Measurements from ENCODE around the gene CYTH4. TPM values are rescaled to one million over a fixed set of nuclear protein-coding genes. Genes with fewer than 3 reads are reported as not detected.
"Not testable (repeated sequence)": the region's sequence is repeated elsewhere in the genome, so short reads cannot be mapped to it uniquely, and the experiment has no call there.

Gene CYTH4
- total RNA-seq, 2 donors from 2014 or later = 3.0 to 7.4 TPM

DNA sequence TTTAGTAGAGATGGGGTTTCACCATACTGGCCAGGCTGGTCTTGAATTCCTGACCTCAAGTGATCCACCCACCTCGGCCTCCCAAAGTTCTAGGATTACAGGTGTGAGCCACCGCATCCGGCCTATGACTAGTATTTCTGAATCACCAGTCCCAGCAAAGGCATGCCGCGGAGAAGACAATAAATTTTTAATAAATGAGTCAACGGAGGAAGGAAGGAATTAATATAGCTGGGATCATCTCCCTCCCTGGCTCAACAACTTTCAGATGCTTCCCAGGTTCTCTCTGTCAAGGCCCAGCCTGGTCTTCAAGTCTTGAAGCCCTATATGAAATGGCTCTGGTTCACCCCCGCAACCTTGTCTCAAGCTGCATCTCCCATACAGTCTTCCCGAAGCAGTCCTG lies 45.7 kb downstream of the CYTH4 start:
- no peaks in the 10 kb centered on the region for H3K4me1 ChIP-seq
- H3K27me3 ChIP-seq = peaks cover 33% of the 10 kb centered on the region
- no peak for DNase-seq

DNA sequence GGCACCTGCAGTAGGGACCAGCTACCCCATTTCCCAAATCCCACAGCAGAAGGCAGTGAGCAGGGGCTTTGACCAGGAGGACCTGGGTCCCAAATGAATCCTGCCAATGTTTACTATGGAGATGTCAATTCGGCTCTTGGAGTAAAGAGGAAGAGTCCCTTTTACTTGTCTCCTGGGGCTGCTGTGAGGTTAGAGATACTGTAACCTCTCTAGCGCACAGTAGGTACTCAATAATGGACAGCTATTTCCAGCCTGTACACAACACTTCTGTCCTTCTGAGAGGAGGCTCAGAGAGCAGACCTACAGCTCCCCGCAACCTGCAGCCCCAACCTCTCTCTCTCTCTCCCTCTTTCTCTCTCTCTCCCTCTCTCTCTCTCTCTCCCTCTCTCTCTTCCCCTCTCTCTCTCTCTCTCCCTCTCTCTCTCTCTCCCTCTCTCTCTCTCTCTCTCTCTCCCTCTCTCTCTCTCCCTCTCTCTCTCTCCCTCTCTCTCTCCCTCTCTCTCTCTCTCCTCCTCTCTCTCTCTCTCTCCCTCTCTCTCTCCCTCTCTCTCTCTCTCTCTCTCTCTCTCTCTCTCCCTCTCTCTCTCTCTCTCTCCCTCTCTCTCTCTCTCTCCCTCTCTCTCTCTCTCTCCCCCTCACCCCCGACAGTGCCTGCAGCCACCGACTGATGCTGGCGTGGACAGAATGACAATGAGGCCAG lies 46.4 kb downstream of the CYTH4 start:
- intact Hi-C loops (cut with DNase I); DNase-seq; H3K4me3 ChIP-seq; H3K9me3 ChIP-seq; H3K9ac ChIP-seq (ENCODE audit: low read depth in 2 of 2, low read length in 2 of 2); H3K4me1 ChIP-seq; H3K27ac ChIP-seq; H3K36me3 ChIP-seq: not testable (repeated sequence)
- peaks cover 40% of the 10 kb centered on the region for H3K27me3 ChIP-seq

More for the DNA sequence above, 45.7 kb downstream of the CYTH4 start:
- intact Hi-C loops (cut with DNase I) = no loop called here
- no peak overlapping the region for H3K27ac ChIP-seq
- no peak overlapping the region for H3K4me3 ChIP-seq
- no peaks in the 10 kb centered on the region for H3K9me3 ChIP-seq
- TF ChIP-seq, protein P1, sequence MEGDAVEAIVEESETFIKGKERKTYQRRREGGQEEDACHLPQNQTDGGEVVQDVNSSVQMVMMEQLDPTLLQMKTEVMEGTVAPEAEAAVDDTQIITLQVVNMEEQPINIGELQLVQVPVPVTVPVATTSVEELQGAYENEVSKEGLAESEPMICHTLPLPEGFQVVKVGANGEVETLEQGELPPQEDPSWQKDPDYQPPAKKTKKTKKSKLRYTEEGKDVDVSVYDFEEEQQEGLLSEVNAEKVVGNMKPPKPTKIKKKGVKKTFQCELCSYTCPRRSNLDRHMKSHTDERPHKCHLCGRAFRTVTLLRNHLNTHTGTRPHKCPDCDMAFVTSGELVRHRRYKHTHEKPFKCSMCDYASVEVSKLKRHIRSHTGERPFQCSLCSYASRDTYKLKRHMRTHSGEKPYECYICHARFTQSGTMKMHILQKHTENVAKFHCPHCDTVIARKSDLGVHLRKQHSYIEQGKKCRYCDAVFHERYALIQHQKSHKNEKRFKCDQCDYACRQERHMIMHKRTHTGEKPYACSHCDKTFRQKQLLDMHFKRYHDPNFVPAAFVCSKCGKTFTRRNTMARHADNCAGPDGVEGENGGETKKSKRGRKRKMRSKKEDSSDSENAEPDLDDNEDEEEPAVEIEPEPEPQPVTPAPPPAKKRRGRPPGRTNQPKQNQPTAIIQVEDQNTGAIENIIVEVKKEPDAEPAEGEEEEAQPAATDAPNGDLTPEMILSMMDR (IDR thresholded peaks at IDR 0.05) = no peak
- H3K36me3 ChIP-seq = no peaks in the 10 kb centered on the region
- no peak overlapping the region for H3K9ac ChIP-seq (ENCODE audit: low read depth in 2 of 2, low read length in 2 of 2)

DNA sequence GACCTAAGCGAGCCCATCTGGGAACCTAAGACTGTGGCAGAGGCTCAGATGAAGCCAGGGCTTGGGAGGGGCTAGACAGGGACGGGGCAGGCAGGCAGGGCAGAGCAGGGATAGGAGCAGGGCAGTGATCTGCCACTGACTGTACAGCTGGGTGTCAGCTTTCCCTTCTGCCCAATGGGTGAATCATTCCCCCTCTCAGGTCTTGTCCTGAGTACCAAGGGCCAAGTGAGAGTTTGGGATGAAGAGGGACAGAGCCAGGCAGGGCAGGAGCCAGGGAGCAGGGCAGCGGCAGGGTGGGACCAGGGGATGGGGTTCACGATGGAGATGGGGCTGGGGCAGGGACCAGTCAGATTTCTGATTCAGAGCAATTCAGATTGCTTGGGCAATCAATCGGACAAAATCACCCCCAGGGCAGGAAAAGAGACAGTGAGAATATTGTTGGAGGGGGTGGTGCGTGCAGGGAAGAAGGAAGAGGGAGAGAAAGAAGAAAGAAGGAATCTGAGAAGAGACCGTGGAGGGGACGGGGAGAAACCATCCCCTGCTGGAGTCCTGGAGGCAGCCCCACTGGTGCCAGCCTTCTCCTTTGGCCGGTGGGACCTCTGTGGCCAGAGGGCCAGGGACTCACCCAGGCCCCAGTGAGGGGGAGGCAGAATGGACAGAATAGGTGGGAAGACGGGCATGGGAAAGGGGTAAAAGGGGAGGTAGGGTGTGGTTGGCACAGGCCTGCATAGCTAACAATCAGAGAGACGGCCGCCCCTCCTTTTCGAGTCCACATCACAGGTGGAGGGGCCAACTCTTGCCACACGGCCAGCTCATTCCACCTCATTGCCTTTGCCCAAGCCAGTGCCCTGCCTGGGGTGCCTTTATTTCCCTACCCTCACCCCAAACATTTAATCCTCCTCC lies 47.2 kb downstream of the CYTH4 start:
- peaks cover 43% of the 10 kb centered on the region for H3K27me3 ChIP-seq
- DNase-seq = no peak
- H3K27ac ChIP-seq = no peak overlapping the region
- no peaks in the 10 kb centered on the region for H3K36me3 ChIP-seq
- intact Hi-C loops (cut with DNase I) = no loop called here
- no peaks in the 10 kb centered on the region for H3K4me1 ChIP-seq
- H3K9me3 ChIP-seq = no peaks in the 10 kb centered on the region
- H3K9ac ChIP-seq (ENCODE audit: low read depth in 2 of 2, low read length in 2 of 2) = no peak overlapping the region
- TF ChIP-seq, protein P1 (IDR thresholded peaks at IDR 0.05) = no peak
- no peak overlapping the region for H3K4me3 ChIP-seq

DNA sequence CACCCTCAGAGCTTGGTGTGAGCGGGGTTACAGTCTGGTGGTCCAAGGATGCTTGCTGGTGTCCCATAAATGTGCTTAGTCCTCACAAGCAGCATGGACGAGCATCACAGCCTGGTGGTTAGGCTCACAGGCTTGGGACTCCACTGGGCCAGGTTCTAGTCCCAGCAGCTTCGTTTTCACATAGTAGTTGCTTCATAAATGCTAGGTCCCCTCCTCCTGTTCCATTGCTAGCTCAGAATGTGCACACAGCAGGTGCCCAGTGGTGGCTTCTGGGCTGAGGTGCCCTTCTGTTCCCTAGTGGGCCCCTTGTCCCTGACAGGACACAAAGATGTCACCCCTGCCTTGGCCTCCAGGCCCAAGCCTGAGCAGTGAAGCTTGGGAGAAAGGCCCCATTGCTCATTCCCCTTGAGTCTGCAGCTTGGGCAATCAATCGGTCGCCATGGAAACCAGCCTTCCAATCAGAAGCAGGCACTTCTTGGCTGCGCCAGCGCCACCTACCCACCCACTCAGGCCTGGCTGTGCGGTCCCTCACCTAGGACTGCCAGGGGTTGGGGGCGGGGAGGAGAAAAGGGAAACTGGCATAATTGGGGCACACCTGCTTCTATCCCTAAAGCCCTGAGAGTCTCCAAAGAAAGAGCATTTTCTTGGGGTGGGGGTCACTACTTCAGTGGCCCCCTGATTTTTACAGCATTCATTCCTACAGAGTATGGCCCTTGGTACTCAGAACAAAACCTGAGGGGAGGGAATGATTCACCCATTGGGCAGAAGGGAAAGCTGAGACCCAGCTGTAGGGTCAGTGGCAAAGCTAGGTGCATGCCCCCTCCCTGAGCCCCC lies 48.1 kb downstream of the CYTH4 start:
- no peaks in the 10 kb centered on the region for H3K4me1 ChIP-seq
- H3K9ac ChIP-seq (ENCODE audit: low read depth in 2 of 2, low read length in 2 of 2) = no peak overlapping the region
- peak; percentile 73 for DNase-seq
- H3K36me3 ChIP-seq = no peaks in the 10 kb centered on the region
- TF ChIP-seq, protein P1 (IDR thresholded peaks at IDR 0.05) = no peak
- intact Hi-C loops (cut with DNase I) = no loop called here
- no peak overlapping the region for H3K27ac ChIP-seq
- H3K27me3 ChIP-seq = peaks cover 43% of the 10 kb centered on the region
- H3K9me3 ChIP-seq = no peaks in the 10 kb centered on the region
- no peak overlapping the region for H3K4me3 ChIP-seq

- intact Hi-C loops (cut with DNase I) = no loop called here
- H3K36me3 ChIP-seq = no peaks in the 10 kb centered on the region
- H3K9me3 ChIP-seq = no peaks in the 10 kb centered on the region
- no peak overlapping the region for H3K27ac ChIP-seq
- TF ChIP-seq, protein P1 (IDR thresholded peaks at IDR 0.05) = no peak
- H3K27me3 ChIP-seq = peaks cover 43% of the 10 kb centered on the region
- H3K4me1 ChIP-seq = no peaks in the 10 kb centered on the region
- no peak overlapping the region for H3K4me3 ChIP-seq
- H3K9ac ChIP-seq (ENCODE audit: low read depth in 2 of 2, low read length in 2 of 2) = no peak overlapping the region
- no peak for DNase-seq
Observed at GRCh38 chr22:37331034-37331428, 48.7 kb downstream of the CYTH4 start.
